RCC 7860 (cell line): ENCODE measurements around the gene STK32A.
A peak's percentile ranks its signal among the peaks of the same experiment; 100 is the strongest.
"Not testable (repeated sequence)": the region's sequence is repeated elsewhere in the genome, so short reads cannot be mapped to it uniquely, and the experiment has no call there.

Experiments
- DNase-seq: peaks from one replicate; pipeline ENCODE4 v3.0.0-alpha.2; 2015; ENCODE audit warnings: low spot score
- FAIRE-seq: peaks from 2 replicates; lab custom pipeline; 2012; peaks lifted over from hg19 to GRCh38; lab: Jason Lieb, UNC

Gene STK32A

GRCh38 chr5:147341345-147341744 is 106.5 kb downstream of the STK32A start:
- FAIRE-seq (no peak), DNase-seq (no peak)

GRCh38 chr5:147344861-147345260 is 110.0 kb downstream of the STK32A start:
- no peak for DNase-seq

GRCh38 chr5:147346006-147346561 is 111.3 kb downstream of the STK32A start:
- FAIRE-seq (no peak), DNase-seq (no peak)

More at GRCh38 chr5:147344861-147345260, 110.0 kb downstream of the STK32A start:
- no peak for FAIRE-seq

- FAIRE-seq: no peak
- no peak for DNase-seq
Measured at GRCh38 chr5:147348046-147348445, 113.2 kb downstream of the STK32A start.

- DNase-seq (no peak), FAIRE-seq (no peak)
Measured at GRCh38 chr5:147348451-147348850, 113.6 kb downstream of the STK32A start.

- no peak for DNase-seq
- no peak for FAIRE-seq
Measured at GRCh38 chr5:147349241-147349640, 114.4 kb downstream of the STK32A start.

- DNase-seq (no peak), FAIRE-seq (no peak)
Measured at GRCh38 chr5:147359101-147359500, 124.3 kb downstream of the STK32A start.

GRCh38 chr5:147359581-147359980 is 124.8 kb downstream of the STK32A start:
- no peak for FAIRE-seq

GRCh38 chr5:147360816-147361215 is 126.0 kb downstream of the STK32A start:
- no peak for FAIRE-seq
- no peak for DNase-seq

More at GRCh38 chr5:147359581-147359980, 124.8 kb downstream of the STK32A start:
- no peak for DNase-seq

- no peak for FAIRE-seq
Measured at GRCh38 chr5:147361441-147362175, 126.8 kb downstream of the STK32A start.

GRCh38 chr5:147367381-147367780 is 132.6 kb downstream of the STK32A start:
- not testable (repeated sequence) for DNase-seq, FAIRE-seq

More at GRCh38 chr5:147361441-147362175, 126.8 kb downstream of the STK32A start:
- DNase-seq: no peak

- peak; percentile 56 for FAIRE-seq
- DNase-seq: peak; percentile 45
Measured at GRCh38 chr5:147369742-147370374, 135.0 kb downstream of the STK32A start.

GRCh38 chr5:147371290-147371689 is 136.5 kb downstream of the STK32A start:
- FAIRE-seq (no peak), DNase-seq (no peak)

- DNase-seq (no peak), FAIRE-seq (no peak)
Measured at GRCh38 chr5:147372191-147372590, 137.4 kb downstream of the STK32A start.

- FAIRE-seq (no peak), DNase-seq (no peak)
Measured at GRCh38 chr5:147373328-147373727, 138.5 kb downstream of the STK32A start.

GRCh38 chr5:147375151-147375550 is 140.3 kb downstream of the STK32A start:
- FAIRE-seq (no peak), DNase-seq (no peak)

- FAIRE-seq (no peak), DNase-seq (no peak)
Measured at GRCh38 chr5:147377682-147378081, 142.9 kb downstream of the STK32A start.

GRCh38 chr5:147381555-147381954 is 146.7 kb downstream of the STK32A start:
- FAIRE-seq: no peak
- DNase-seq: no peak

- DNase-seq (no peak), FAIRE-seq (no peak)
Measured at GRCh38 chr5:147382776-147383175, 147.9 kb downstream of the STK32A start.

GRCh38 chr5:147384346-147385193 is 149.7 kb downstream of the STK32A start:
- DNase-seq: no peak
- FAIRE-seq: no peak

GRCh38 chr5:147387109-147387508 is 152.3 kb downstream of the STK32A start:
- DNase-seq: no peak
- no peak for FAIRE-seq
